ENCODE data around the gene ANTXR1.

The ANTXR1 gene

DNA sequence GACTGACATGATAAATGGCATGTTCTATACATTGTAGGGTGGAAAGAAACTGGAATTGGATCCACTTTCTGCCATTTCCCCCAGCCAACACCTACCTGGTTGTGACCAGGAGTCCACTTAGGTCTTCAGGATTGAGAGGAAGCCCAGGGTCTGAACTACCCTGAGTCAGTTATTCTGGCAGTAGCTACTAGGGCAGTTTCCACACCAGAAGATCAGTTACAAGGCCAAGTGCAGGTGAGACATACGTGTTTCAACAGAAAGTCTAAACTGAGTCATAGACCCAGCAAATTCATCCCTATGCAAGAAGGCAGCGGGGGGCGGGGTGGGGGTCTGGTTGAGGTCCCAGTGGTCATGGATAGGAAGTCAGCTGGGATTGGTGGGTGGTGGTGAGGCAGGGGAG lies 21.9 kb downstream of the ANTXR1 start:
- ATAC-seq, result no peak

DNA sequence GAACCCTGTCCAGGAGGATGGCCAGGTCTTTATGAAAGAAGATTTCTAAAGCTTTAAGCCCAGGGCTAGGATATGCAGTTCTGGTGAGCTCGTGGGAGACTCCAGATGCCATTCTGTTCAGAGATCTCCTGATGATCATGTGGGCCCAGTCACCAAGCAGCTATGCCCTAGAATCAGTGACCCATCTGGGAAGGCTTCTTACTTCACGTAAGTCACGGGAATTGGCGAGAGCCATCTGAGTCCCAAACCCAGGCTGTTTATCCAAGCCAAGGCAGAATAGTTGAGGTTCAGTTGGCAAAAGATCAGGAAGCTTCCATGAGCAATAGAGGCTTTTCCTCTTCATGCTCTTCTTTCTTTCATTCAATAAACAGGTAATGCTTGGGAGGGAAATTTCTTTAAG lies 23.9 kb downstream of the ANTXR1 start:
- no peak for ATAC-seq

DNA sequence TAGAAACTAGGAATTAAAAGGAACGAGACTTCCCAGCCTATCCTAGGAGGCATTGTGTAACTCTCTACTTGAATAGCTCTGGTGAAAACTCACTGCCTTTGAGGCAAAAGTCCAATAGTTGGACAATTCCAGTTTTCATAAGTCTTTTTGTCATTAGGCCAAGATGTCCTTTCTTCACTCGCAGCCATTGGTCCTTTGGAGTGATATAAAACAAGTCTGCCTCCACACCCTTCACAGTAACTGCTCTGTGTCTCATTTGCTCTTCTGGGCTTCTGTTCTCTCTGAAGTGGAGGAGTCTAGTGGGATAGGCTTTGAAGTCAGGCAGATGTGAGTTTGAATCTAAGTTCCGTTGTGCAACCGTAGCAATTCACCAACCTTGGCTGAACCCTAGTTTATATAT lies 28.2 kb downstream of the ANTXR1 start:
- ATAC-seq, result no peak

DNA sequence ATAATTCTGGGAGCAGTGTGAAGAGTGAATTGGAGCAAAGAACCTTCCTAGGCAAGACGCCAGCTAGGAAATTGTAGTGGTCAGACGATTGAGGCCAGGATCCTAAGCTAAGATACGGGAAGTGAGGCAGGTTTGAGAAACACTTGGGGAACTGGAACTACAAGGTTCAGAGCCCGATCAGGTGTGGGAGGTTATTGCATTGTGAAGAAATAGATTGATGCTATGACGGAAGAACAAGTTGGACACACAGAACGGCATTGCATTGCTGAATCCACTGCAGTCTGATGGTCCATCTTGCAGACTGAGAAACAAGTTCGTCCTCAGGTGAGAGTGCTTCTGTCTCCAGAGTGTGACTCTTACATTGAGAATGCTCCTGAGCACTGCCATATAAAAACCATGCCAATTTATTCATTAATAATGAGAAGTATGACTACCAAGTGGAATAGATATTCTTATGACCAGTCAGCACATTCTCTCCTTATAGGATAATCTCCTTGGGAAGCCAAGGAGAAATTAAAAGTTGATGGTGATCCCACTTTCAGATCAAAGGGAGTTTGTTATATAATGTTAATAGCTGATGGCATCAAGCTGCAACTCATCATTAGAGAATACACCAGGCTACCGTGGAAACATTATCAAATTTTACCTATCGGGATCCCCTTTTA lies 30.9 kb downstream of the ANTXR1 start:
- ATAC-seq, result no peak

DNA sequence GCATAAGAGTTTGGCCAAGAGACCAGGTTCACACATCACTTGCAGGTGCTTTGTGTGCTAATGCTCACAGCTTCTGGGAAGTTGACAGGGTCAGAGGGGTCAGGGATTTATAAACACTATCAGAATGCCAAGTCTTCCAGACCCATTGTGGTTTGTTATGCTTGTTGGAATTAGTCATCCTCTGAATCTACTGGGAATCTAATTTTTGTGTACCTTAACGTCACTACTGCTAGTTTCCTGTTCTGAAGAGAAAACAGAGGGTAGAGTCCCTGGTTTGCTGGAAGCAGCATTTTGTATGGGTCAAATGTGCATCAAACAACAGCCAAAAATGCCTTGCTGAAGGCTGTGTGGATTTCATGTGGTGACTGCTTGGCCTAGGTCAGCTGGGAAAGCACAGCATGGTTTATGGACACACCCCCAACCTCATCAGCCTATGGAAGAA lies 33.3 kb downstream of the ANTXR1 start:
- ATAC-seq, result no peak

DNA sequence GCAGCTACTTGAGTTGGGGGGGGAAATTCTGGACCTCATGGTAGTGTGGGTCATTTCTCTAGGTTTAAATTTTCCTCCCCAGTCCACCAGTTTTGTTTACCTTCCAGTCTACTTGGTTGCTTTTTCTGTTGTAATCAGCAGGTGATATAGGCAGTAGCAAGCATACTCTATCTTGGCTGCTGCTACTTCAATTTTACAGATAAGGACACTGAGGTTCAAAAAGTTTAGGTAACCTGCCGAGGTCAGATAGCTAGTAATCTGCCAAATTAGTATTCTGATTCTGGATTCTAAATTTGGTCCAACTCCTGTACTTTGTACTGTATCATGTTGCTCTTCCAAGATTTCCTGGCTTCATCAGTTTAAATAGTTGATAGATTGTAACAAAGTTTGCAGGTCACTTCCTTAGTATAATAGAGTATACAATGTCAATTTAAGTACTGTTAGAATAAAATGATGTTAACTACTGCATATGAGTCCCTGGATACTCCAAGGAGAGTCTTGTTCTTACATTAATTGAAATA lies 34.7 kb downstream of the ANTXR1 start:
- ATAC-seq, result no peak

DNA sequence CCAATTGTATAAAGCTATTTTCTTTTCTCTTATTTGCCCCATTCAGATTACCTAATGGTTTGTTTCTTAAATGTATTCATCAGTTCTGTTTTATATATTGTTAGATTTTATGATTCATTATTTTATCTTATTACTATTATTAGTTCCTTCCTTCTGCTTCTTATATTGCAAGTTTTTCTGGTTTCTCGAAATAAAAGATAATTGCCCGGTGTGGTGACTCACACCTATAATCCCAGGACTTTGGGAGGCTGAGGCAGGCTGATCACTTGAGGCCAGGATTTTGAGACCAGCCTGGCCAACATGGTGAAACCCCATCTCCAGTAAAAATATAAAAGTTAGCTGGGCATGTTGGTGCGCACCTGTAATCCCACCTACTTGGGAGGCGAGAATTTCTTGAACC lies 37.8 kb downstream of the ANTXR1 start:
- ATAC-seq, result no peak

DNA sequence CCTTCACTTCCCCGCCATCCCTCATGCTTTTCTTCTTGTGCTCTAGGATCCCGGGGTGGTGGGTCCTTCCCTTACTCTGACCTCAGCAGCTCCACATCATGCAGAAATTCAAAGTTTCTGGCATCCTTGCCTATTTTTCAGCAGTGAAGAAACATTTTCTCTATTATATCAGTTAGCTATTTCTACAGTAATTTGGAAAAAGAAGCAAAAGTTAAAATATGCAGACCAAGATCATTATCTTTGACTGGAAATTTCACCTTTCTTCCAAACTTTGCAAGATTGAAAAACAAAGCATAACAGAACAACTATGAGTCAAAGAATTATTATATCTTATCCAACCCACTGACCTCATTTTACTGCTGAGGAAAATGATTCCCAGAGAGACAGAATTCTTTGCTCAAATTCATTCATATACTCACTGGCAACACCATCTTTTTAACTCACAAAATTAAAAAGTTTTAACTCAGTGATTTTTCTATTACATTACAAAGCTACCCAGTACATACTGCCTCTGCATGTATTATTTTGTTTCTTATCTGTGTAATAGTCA lies 40.5 kb downstream of the ANTXR1 start:
- no peak for ATAC-seq

DNA sequence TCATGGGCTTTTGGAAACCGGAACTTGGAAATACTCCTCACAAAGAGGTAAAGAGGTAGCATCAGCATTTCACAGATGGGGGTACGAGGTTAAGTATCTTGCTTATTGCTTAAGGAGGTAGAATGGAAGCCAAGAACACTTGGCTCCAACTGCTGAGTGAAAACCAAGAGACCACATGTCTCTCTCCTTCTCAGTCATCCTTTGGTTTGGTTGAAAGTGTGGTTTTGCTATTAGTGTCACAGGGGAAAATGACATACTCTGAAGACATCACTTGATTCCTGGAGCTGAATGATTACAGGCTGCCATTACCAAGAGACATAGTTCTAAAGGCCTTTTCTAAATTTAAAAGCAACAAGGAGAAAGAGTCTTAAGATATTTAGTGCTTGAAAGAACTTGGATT lies 41.5 kb downstream of the ANTXR1 start:
- peak; percentile 51 to 72 for ATAC-seq

DNA sequence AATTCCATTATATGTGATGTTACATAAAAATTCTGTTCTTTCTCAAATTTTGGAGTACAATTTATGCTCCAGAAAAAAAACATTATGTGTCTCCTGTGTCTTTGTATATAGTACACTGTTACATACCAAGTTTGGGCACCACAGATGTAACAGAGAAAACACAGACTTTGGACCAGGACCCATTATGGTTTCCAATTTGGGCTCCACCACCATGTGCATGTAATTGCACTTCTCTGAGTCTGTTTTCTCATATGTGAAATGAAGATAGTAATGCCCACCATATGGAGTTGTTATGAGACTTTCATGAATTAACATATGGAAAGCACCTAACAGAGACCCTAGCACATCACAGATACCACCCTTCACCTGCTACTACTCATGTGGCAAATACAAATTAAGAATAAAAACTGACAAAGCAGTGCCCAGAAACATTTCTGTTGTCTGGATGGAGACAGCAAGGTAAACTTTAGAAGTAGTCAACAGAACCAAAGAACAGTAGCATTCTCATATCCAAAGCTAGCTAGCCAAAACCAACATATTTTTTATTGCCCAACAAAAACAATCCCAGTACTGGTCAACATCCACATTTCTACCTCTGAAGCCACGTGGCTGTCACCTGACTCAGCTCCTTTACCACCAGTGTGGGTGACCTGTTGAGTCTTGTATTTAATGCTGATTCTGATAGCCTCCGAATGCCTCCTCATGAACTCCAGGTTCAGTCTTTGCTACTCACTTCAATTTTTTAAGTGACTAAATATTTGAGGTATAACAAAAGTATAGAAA lies 42.9 kb downstream of the ANTXR1 start:
- ATAC-seq, result no peak

DNA sequence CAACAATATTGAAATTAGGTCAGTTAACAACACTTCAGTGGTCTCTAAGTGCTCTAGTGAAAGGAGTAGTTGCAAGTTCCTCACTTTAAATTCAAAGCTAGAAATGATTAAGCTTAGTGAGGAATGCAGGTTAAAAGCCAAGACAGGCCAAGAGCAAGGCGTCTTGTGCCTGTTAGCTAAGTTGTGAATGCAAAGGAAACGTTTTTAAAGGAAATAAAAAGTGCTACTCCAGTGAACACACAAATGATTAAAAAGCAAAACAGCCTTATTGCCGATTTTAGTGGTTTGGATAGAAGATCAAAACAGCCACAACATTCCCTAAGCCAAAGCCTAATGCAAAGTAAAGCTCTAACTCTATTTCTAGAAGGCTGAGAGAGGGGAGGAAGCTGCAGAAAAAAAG lies 44.7 kb downstream of the ANTXR1 start:
- no peak for ATAC-seq

DNA sequence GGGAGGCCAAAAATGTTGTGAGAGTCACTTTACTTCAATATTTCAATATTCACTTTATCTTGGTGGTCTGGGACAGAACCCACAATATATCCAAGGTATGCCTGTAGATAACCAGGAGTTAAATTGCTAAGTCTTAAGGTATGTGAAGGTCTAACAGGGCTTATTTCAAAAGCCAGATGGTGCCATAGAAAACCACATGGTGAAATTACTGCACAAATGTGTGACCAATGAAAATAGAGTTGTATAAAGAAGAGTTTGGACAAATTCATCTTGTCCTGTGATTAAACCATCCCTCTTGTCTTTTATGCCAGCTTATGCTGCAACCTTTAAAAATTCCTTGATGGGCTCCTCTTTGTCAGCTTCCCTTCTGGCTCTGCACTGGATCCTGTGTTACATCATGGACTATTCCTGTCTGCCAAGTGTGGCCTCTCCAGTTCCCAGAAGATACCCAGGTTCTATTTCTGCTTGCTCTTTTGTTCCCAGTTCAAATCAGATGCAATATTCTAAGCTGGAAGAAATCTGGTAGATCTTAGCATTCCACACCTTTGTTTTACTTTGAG lies 46.8 kb downstream of the ANTXR1 start:
- ATAC-seq, result no peak

DNA sequence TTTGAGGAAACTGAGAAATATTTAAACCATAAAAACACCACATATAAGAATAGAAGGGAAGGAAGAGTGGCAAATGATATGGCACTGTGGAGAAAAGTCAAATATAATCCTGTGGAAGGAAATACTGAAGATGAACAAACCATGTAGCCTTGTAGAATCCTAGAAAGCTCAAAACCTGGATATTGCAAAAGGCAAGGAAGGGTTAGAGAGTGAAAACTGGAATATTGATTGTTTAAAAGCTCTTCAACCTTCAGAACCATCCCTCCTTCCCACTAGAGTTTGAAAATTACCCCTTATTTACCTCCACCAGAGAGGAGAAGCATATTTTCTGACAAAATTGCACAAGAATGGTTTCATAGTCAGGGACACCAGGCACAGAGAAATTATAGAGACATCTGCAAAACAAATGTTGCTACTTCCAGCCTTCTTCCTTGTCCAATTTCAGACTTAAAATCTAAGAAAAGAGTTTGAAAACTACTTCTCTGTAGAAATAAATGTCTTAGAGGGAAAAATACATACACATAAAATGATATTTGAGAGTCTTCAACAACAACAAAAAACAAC lies 48.0 kb downstream of the ANTXR1 start:
- no peak for ATAC-seq

DNA sequence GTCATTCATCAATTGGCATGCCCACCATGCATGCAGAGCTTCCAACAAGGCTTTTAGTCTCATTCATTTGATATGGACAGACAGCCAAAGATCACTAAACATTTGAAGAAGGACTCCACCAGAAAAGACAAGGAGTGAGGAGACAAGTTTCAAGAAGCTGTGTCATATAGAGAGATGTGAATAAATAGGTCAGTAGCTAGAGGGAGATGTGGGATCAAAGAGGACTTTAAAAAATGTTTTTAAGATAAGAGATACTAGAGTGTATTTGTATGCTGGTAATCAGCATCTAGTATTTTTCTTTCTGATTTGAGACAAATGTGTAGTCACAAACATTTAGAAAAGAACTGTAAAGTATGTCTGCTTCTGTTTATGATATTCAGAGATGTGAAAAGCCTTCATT lies 48.5 kb downstream of the ANTXR1 start:
- no peak for ATAC-seq

DNA sequence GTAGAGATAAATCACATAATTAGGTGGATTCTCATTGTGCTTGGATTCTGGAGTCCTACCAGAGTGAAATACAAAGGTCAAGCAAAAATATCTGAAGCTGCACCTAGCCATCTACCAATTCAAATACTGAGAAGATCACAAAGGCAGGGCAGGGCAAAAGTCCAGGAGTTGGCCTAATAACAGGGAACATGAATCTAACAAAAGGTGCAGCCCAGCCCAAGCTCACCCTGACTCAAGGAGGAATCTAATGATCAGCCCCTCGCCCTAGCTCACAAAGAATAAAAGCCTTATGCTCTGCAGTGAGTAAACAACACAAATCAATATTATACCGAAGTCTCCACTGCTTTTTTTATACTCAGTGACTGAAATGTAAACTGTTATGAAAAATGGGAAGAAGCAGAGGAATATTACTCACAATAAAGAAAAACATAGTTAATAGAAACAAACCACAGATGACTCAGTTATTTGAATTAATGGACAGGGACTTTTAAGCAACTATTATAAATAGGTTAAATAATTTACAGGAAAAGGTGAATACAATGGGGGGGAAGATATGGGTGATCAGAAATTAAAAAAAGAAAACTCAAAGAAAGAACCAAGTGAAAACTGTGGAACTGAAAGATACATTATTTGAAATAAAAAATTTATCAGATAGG lies 49.5 kb downstream of the ANTXR1 start:
- ATAC-seq, result no peak

DNA sequence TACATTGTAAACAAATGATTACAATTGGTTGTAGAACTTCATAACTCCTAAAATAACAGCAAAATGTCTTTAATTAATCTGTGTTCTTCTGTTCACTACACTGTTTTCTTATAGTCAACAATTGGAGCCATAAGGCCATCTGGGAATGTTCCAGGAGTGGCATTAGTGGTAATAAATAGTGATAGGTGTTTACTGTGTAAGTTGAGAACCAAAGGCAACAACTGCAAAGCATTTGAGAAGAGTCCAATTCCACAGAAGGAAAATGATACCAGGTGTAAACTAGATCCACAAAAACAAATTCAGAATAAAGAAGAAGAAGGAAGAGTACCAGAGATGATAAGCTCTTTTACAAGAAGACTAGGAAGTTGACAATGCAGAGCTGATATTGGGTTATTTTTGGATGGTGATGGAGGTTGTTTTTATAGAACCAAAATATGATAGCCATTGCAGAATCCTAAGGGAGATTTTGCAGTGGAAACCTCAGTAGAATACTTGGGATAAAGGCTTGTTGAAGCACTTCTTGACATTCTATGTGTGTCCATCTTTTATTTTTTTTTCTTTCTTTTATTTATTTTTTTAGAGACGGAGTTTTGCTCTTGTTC lies 52.9 kb downstream of the ANTXR1 start:
- no peak for ATAC-seq

DNA sequence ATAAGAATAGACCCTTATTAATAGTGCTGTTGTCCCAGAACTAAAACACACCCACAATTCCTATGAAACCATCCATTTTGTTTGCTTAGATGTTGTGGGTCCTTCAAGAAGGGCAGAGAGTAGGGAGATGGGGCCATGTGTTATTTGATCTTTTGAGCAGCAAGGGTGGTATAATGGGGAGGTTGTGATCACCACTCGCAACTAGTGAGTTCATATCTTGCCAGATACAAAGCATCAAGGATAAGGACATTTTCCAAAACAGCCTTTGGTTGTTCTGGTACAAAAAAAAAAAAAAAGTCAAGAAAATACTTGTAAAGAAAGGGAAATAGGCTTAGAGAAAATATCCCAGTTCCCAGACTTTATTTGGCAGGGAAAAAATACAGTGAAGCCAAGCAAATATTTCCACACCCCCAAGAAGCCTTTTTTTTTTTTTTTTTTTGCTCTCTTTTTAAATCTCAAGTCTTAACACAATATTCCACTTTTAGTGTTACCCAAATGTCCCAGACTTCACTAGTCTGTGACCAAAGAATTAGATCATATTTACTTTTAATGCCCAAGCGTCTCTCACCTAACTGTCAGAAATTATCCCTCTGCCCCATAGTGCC lies 54.1 kb downstream of the ANTXR1 start:
- no peak for ATAC-seq

DNA sequence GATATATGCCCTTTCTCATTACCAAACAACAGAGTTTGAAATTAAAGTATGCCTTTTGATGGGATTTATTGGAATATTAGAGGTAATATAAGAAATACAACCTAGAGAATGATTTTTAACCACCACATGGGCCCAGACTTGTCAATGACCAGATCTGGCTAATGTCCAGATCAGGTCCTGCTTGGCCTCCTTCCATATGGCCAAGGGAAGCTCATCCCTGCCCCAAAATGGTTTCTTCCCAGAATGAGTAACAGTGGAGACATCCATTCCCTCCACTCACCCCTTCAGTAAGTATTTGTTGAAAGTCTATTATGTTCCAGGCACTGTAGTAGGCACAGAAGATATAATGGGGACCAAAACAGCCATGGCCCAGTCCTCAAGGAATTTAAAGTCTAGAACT lies 54.9 kb downstream of the ANTXR1 start:
- no peak for ATAC-seq

DNA sequence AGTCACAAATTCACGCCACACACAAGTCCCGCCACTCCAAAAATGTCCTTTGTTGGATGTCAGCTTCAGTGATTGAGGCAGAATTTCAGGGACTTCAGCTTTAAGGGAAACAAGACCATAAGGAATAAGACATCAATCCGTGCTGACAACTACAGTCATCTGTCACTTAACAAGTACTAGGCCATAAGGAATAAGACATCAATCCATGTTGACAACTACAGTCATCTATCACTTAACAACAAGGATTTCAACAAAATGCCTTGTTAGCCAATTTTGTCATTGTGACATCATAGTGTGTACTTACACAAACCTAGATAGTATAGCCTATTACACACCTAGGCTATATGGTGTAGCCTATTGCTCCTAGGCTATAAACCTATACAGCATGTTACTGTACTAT lies 58.0 kb downstream of the ANTXR1 start:
- ATAC-seq, result no peak

DNA sequence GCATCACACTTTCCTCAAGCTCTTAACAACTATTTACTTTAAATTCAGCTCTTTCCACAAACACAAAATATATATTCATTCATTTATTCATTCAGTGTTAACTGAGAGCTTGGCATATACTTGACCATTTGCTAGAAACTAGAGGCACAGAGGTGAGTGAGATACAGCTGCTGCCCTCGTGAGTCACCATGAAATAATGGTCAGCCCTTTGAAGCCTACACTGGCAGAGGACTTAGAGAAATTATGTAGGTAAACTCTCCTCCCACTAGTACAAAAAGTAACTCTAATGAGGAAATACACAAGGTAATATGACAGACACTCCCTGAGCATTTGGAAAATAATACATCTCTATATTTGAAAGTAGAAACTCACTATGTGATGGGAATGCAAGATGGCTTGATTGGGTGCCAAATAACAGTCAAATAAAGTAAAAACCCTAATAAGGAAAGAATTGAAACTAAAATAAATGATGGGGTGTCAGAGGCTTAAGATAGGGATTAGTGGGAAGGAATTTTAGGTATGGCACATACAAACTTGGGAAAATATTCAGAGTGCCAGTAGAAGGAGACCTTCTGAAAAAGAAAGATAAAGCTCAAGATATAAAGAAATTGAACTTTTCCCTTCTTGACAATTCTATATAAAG lies 61.1 kb downstream of the ANTXR1 start:
- no peak for ATAC-seq

DNA sequence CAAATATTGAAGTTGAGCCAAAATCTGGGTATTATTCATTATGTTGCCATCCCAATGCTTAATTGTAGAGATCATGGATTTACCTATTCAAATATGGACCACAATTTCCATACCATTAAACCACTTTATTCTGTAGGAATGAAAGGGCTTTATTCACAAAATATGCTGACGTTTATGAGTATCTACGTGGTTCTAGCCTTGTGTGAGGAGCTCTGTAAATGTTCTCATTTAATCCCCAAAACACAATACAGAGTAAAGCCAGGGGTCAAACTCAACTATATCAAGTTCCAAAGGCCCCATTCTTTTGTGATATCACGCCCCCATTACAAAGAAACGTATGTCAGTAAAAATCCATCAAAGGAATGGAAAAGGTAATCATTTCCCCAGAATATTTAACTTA lies 61.9 kb downstream of the ANTXR1 start:
- no peak for ATAC-seq
